Measurements from ENCODE around the gene NPSR1.
"Not testable (repeated sequence)": the region's sequence is repeated elsewhere in the genome, so short reads cannot be mapped to it uniquely, and the experiment has no call there.

NPSR1 gene

DNA sequence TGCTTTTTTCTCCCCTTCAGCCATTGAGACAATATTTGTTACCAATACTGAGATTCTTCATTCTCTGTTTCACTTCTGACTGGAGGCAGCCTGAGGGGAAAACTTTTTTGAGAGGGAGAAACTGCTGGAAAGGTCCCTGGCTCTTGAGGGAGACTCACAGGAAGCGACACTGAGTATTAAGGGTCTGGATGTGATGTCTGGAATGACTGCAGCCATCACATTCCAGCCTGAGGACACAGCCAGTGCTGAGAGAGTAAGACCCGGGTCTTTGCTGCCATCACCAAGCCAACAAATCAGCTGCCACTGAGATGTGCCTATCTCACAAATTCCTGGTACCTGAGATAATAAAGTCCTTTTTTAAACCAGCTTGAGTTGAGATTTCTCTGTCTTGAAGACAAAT is 221.9 kb downstream of the NPSR1 start:
- DNase-seq = no peak

DNA sequence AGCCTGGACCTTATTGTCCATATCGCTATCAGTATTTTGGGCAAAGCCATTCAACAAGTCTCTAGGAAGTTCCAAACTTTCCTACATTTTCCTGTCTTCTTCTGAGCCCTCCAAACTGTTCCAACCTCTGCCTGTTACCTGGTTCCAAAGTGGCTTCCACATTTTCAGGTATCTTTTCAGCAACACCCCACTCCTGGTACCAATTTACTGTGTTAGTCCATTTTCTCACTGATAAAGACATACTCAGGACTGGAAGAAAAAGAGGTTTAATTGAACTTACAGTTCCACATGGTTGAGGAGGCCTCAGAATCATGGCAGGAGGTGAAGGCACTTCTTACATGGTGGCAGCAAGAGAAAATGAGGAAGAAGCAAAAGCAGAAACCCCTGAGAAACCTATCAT is 225.8 kb downstream of the NPSR1 start:
- not testable (repeated sequence) for DNase-seq

- DNase-seq = no peak
Measured at GRCh38 chr7:34886856-34887255, 228.8 kb downstream of the NPSR1 start.

- DNase-seq = no peak
Measured at GRCh38 chr7:34889951-34890350, 231.9 kb downstream of the NPSR1 start.

- DNase-seq = no peak
Measured at GRCh38 chr7:34895202-34895601, 237.2 kb downstream of the NPSR1 start.
